ENCODE data around the gene SCUBE2.

- TF ChIP-seq CTCF (IDR thresholded peaks at IDR 0.05) (no peak), EP300 (IDR thresholded peaks at IDR 0.05) (no peak)
Observed at GRCh38 chr11:9078113-9079086, 13.0 kb downstream of the SCUBE2 start.

Data from sigmoid colon (tissue), 4 donors.